PC-9 (cell line): ENCODE results near the gene ZNF428.

Experiments used
- CTCF ChIP-seq: fragments of 200-600 bp; sonication (generic); conservative IDR thresholded peaks from 2 replicates; pipeline ENCODE4 v1.6.1; 2017; ENCODE audit warnings: mixed run types, antibody characterized with exemption, mild to moderate bottlenecking, moderate library complexity
- EZH2 ChIP-seq: fragments of 200-600 bp; sonication (generic); IDR thresholded peaks from 2 replicates; pipeline ENCODE4 v1.8.0; 2017; ENCODE audit warnings: antibody characterized with exemption, low read depth

GRCh38 chr19:43570174-43570791 is 49.1 kb downstream of the ZNF428 start:
- TF ChIP-seq EZH2, result no peak
- no peak for TF ChIP-seq CTCF
